NCI-H69 (cell line): ENCODE measurements around the gene FITM1.

Source experiments
- DNase-seq: peaks from one replicate; lab custom pipeline; 2025; lab: John Stamatoyannopoulos, UW

The FITM1 gene

DNA sequence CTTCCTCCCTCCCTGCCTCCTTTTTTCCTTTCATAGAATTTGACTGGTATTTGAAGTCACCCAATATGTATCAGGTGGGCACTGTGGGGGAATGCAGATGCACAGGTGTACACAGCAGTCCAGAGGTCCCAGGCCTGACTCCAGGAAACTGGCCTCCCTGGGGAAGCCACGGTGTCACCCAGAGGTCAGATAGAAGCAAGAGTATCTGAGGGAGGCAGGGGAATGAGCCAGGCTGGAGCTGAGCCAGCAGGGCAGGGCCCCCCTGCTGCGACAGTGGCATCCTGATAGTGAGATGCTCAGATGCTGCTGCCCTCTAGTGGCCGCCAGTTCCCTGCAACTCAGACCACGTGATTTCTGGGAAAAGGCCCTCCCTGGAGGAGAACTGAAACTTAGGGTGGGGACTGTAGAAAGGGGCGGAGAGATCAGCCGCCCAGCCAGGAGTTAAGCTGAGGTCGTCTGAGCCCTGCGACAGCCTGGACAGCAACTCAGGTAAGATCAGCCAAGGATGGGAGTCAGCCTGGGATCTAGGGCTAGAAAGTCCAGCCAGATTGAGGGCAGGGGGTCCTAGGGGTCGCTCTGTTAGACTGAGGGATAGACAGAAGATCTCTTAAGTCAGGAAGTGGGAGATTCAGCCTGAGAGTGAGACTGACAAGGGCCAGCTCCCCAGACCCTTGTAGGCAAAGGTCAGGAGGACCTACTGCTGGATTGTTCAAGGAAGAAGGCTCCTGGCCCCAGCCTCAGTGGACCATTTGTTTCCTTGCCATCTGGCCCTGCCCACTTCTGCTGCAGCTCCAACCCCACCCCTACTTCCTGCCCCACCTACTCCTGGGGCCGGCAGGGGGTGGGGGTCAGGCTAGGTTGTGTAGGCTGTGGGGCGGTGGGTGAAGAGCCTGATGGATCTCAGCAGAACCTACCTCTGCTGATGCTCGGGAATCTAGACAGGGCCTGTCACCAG lies 30.7 kb downstream of the FITM1 start, which contains the start of gene IRF9:
Gene IRF9 (plus strand): TSS at position 416 of the 955 bp plus-strand sequence. CDS start 880 bp downstream, outside the sequence.
- DNase-seq: peak; percentile 95

GRCh38 chr14:24162093-24162492 lies 31.6 kb downstream of the FITM1 start:
- DNase-seq: no peak

DNA sequence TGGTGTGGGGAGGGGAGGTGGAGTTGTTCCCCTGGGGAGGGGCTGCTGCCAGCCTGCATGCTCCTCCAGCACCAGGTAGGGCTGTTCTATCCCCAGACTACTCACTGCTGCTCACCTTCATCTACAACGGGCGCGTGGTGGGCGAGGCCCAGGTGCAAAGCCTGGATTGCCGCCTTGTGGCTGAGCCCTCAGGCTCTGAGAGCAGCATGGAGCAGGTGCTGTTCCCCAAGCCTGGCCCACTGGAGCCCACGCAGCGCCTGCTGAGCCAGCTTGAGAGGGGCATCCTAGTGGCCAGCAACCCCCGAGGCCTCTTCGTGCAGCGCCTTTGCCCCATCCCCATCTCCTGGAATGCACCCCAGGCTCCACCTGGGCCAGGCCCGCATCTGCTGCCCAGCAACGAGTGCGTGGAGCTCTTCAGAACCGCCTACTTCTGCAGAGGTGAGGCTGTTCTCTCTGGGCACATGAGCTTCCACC lies 34.1 kb downstream of the FITM1 start:
- no peak for DNase-seq

DNA sequence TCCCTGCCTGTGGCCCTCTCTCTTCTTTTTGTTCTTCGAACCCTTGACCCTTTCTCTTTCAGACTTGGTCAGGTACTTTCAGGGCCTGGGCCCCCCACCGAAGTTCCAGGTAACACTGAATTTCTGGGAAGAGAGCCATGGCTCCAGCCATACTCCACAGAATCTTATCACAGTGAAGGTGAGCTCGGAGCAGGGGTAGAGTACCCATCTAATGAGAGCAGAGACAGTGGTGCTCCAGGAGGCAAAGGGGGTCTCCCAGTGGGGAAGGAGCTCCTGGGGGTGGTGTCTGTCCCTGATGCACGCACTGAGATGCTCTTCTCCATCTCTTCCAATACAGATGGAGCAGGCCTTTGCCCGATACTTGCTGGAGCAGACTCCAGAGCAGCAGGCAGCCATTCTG lies 35.3 kb downstream of the FITM1 start:
- no peak for DNase-seq

GRCh38 chr14:24167469-24168114 lies 37.1 kb downstream of the FITM1 start:
- DNase-seq: no peak

- peak; percentile 100 for DNase-seq
Observed at GRCh38 chr14:24171422-24172260, 41.2 kb downstream of the FITM1 start, which contains the start of gene REC8. TSS of gene REC8 (plus strand) at chr14:24172080. CDS start at chr14:24172553, 473 bp downstream.

DNA sequence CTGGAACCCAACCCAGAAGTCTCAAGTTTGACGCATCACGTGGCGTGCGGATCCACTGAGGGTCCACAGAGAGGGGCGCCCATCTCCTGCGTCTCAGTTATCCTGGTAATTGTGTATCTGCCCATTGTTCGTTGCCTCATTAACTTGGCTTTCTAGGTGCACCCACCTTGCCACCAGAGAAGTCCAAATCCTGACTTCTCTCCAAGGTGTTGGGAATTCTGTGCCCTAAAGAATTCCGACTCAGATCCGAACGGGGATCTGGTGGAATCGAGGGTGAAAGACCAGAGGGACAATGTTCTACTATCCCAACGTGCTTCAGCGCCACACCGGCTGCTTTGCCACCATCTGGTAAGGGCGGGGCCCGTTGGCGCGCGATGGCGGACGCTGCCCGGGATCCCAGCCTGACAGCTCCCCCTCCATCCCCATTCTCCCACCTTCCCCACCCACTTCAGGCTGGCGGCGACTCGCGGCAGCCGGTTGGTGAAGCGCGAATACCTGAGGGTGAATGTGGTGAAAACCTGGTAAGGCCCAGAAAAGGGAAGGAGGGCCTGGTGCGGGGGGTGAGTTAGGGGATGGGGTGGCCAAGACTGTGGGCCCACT lies 41.9 kb downstream of the FITM1 start:
- DNase-seq: peak; percentile 76

GRCh38 chr14:24172871-24173281 lies 42.4 kb downstream of the FITM1 start:
- peak; percentile 60 for DNase-seq

GRCh38 chr14:24176599-24176998 lies 46.1 kb downstream of the FITM1 start:
- no peak for DNase-seq

- DNase-seq: no peak
Observed at GRCh38 chr14:24177041-24177825, 46.8 kb downstream of the FITM1 start.

DNA sequence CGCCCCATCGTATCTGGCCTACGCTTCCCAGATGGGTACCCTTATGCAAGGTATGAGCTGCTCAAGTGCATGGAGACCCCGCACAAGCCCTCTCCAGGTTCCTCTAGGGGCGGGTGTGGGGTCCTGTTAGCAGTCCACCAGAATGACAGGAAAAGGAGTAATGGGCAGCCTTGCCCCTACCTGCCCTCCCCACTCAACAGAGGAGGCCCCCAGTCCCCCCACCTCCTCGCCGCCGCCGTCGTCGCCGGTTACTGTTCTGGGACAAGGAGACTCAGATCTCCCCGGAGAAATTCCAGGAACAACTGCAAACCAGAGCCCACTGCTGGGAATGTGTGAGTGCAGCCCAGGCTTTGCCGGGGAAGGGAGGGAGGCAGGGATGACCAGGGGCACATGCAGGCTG lies 47.4 kb downstream of the FITM1 start:
- DNase-seq: no peak

DNA sequence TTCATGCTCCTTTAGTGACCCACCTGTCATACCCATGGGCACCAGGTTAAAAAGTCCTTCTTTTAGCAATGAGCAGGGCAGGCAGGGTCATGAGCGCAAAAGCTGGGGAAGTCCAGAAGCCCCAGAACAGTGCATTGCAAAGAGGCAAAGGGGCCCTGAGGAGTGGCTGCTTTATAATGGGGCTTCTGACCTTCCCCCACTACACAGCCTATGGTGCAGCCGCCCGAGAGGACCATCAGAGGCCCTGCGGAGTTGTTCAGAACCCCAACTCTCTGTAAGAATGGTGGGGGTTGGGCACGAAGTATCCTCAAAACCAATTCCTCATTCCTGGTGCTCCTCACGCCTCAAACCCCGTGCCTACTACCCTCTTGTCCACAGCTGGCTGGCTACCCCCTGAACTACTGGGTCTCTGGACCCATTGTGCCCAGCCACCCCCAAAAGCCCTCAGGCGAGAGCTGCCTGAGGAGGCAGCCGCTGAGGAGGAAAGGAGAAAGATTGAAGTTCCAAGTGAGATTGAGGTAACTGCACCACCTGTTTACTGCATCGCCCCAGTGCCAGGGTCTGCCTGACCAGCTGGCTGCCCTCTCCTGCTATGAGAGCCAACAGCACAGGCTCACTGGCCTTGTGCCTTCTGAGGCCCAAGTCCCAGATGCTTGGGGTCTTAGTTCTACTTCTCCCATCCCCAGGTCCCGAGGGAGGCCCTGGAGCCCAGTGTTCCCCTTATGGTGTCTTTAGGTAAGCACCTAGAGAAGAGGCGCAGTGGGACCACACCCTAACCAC lies 48.1 kb downstream of the FITM1 start:
- no peak for DNase-seq

- DNase-seq: peak; percentile 43
Observed at GRCh38 chr14:24179294-24179960, 49.0 kb downstream of the FITM1 start.

DNA sequence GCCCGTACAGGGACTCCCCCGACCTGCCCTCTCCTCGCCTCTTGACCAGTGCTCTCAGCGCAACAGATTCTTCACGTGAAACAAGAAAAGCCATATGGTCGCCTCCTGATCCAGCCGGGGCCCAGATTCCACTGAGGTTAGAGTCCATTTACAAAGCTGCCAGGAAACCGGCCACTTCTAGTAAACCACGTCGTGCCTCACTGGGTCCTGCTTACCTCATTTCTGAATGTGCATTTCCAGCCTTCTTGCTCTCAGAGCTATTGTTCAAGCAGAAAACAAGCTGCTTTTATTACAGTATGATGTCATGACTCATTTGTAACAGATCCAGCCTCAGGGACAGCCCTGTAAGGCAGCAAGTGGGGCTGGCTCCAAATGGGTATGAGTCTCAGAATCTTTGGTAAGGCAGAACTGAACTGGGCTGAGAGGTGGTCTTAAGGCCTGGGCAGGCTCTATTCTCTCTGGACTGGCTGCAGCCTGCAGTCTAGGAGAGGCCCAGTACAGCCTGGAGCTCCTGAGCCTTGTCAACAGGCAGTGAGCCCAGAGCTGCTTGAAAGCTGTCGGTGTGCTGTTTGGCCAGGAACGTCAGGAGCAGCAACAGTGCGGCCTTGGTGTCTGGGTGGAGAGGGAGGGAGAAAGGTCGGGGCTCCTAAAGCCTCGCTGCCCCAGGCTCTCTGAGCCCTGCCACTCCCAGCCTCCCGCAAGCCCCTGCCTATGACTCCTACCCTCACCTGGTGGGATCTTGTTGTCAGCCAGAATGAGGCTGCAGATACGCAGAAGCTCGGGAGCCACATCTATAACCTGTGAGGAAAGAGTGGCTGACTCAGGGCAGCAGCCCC lies 49.7 kb downstream of the FITM1 start:
- peak; percentile 58 for DNase-seq

DNA sequence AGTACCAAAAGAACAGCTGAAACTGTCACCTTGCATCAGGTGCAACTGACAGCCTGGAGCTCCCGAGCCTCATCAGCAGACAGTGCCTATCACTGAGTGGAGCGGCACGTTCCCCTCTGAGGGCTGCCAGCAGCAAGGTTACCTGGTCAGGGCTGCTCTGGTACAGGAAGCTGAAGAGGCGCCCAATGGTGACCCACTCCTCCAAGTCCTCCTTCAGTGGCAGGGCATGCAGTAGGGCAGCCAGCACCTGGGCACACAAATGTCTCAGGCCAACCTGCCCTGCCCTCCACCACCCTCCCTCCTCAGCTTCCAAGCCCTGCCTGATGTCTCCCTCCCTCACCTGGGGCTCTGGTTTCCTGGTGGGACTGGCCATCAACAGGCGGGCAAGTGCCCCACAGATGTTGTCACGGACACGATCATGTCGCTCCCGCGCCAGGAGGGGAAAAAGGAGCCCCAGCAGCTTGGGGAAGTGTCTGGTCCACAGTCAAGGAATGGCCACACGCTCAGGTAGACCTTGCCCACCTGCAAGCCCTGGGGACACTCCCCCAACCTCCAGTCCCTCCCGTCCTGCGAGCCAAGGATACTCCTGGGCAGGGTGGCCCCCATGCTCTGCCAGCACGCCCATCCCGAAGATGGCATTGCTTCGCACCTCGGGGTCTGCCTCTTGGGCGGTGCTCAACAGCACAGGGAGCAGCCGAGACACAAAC lies 51.1 kb downstream of the FITM1 start:
- no peak for DNase-seq
